Amniotic stem cell (primary cell): Measurements from ENCODE around the gene LTBR.

ENCODE experiments used
- DNase-seq: peaks from one replicate; lab custom pipeline; 2025; lab: John Stamatoyannopoulos, UW

Gene LTBR

GRCh38 chr12:6346942-6347341 lies 37.0 kb upstream of the LTBR start:
- DNase-seq = no peak

- DNase-seq = no peak
These were observed 36.3 kb upstream of the LTBR start for GRCh38 chr12:6347367-6348338.

- no peak for DNase-seq
These were observed 32.3 kb upstream of the LTBR start for GRCh38 chr12:6351622-6352021.

- DNase-seq = no peak
These were observed 31.5 kb upstream of the LTBR start for GRCh38 chr12:6352193-6353173.

GRCh38 chr12:6354495-6355393 lies 29.2 kb upstream of the LTBR start:
- no peak for DNase-seq

- no peak for DNase-seq
These were observed 28.2 kb upstream of the LTBR start for GRCh38 chr12:6355491-6356373.

GRCh38 chr12:6356374-6356820 lies 27.6 kb upstream of the LTBR start:
- DNase-seq = no peak

- no peak for DNase-seq
These were observed 25.1 kb upstream of the LTBR start for GRCh38 chr12:6358881-6359280.

- no peak for DNase-seq
These were observed 23.8 kb upstream of the LTBR start for GRCh38 chr12:6360080-6360571.

GRCh38 chr12:6360578-6361490 lies 23.1 kb upstream of the LTBR start:
- DNase-seq = no peak

GRCh38 chr12:6361834-6362233 lies 22.1 kb upstream of the LTBR start:
- DNase-seq = no peak

GRCh38 chr12:6362403-6362802 lies 21.6 kb upstream of the LTBR start:
- no peak for DNase-seq

- no peak for DNase-seq
These were observed 21.0 kb upstream of the LTBR start for GRCh38 chr12:6363010-6363329.

GRCh38 chr12:6363330-6364043 lies 20.5 kb upstream of the LTBR start:
- no peak for DNase-seq

GRCh38 chr12:6364044-6364374 lies 20.0 kb upstream of the LTBR start:
- DNase-seq = no peak

GRCh38 chr12:6367065-6367968 lies 16.6 kb upstream of the LTBR start:
- no peak for DNase-seq

- no peak for DNase-seq
These were observed 15.7 kb upstream of the LTBR start for GRCh38 chr12:6367969-6368892.
